Tongue (tissue), 2 donors: ENCODE data around the gene COG5. TPM values are rescaled to one million over a fixed set of nuclear protein-coding genes. Genes with fewer than 3 reads are reported as not detected.
A peak's percentile ranks its signal among the peaks of the same experiment; 100 is the strongest.
"Not testable (repeated sequence)": the region's sequence is repeated elsewhere in the genome, so short reads cannot be mapped to it uniquely, and the experiment has no call there.

Experiments
- DNase-seq: peaks from one replicate; pipeline ENCODE4 v3.0.0-alpha.2; 2015
- total RNA-seq: library from RNA; depleted of rRNA; stranded (reverse); fragments of >200 nt; gene quantifications from one replicate; pipeline ENCODE4 v1.2.3, GENCODE V29; 2014

COG5 gene
- total RNA-seq, 1 donor from 2014 or later, result 99.0 TPM

GRCh38 chr7:107269790-107270189 is 293.9 kb downstream of the COG5 start:
- no peak for DNase-seq

DNA sequence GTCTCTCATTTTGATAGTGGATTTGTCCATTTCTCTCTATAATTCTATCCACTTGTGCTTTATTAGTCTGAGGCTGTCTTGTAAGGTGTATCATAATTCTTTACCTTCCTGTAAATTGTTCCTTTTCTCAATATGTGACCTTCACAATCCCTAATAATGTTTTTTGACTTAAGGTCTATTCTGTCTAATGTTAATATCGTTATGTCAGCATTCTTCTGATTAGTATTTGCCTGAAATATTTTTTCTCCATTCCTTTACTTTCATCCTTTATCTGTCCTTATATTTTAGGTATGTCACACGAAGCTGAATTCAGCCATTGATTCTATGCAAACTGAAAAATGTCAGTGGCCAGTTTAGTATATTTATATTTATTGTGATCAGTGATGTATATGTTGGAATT is 295.1 kb downstream of the COG5 start:
- DNase-seq, result no peak

- no peak for DNase-seq
These were observed 296.6 kb downstream of the COG5 start for GRCh38 chr7:107267138-107267537.

- no peak for DNase-seq
These were observed 299.0 kb downstream of the COG5 start for GRCh38 chr7:107264723-107265122.

DNA sequence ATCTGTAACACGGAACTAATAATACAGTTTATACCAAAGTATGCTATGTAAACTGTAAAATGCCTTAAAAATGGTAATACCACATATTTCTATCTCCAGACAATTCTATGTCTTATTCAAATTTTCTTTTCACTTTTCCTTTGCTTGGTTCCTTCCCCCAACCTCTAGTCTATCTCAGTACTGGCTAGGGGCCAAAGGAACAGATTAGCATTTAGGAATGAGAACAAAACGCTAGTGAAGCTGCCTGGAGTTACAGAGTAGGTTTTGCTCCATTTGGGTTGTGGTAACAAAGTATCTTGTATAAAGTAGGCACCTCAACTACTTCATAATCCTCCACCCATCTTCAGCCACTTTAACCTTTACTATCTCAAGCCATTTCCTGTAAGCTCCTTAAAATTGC is 300.9 kb downstream of the COG5 start:
- peak; percentile 12 for DNase-seq

DNA sequence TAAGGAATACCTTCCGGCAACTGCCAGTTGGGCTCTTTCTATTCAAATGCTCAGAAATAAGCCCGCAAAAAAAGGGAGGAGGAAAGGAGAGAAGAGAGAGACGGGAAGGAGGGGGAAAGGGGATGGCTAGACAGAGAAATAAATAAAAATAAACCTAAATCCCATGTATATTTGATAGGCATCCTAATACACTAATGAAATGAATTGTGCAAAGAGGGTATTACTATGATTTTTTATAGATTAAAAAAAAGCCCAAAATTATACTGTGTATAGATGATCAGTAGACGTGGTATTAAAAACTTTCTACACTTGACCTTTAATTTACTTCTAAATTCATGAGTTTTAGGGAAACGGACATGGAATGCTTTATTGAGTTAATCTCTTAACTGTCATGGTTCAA is 305.0 kb downstream of the COG5 start:
- no peak for DNase-seq

- no peak for DNase-seq
These were observed 308.1 kb downstream of the COG5 start for GRCh38 chr7:107255602-107256001.

GRCh38 chr7:107254398-107254985 is 309.2 kb downstream of the COG5 start:
- DNase-seq, result no peak

DNA sequence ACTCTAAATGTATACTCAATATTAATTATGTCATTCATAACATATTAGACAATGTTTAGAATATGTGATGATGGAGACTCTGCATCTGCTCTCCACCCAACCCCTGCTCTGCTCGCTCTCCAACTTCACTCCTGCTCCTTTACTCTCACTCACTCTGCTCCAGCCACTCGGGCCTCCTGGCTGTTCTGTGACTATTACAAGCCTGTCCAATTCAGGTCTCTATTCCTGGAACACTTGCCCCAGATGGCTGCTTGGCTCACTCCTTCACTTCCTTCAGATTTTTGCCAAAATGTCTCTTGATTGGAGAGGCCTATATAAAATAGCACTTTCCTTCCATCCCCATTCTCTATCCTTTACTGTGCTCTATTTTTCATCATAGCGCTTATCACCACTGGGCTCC is 310.1 kb downstream of the COG5 start:
- no peak for DNase-seq

DNA sequence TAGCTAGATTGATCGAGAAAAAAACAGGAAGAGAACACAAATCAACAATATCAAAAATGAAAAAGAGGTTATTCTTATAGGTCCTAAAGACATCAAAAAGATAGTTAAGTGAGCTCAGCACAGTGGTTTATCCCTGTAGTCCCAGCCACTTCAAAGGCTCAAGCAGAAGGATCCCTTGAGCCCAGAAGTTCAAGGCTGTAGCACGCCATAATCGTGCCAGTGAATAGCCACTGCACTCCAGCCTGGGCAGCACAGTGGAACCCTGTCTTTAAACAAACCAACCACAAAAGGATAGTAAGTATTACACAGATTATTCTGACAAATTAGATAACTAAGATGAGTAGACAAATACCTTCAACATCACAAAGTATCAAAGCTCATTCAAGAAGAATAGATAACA is 311.8 kb downstream of the COG5 start:
- no peak for DNase-seq

DNA sequence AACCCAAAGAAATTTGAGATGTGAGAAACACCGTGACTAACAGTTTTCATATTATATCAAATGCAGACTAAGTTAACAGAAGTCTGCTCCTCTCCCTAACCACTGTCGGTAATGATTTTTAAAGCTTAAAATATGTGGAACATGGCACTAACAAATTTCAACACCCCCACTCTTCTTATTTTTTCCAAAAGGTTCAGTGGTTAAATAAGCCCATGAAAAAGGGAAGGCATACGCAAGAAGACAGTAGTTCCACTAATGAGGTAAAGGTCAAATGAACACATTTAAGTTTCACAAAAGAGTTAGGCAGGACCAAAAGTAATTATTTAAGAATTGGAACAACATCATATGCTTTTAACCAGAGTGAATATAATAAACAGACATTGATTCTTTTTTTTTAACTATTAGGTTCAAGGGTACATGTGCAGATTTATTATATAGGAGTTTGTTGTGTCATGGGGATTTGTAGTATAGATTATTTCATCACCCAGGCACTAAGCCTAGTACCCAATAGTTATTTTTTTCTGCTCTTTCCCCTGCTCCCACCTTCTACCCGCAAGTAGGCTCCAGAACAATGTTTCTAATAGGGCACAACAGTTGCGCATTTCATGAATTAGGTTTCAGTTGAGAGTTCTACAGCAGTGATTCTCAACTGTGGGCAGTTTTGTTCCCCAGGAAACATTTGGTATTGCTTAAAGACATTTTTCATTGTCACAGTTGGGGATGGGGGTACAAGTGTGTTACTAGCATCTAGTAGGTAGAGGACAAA is 315.0 kb downstream of the COG5 start:
- DNase-seq, result no peak

GRCh38 chr7:107246836-107247235 is 316.9 kb downstream of the COG5 start:
- DNase-seq, result not testable (repeated sequence)

DNA sequence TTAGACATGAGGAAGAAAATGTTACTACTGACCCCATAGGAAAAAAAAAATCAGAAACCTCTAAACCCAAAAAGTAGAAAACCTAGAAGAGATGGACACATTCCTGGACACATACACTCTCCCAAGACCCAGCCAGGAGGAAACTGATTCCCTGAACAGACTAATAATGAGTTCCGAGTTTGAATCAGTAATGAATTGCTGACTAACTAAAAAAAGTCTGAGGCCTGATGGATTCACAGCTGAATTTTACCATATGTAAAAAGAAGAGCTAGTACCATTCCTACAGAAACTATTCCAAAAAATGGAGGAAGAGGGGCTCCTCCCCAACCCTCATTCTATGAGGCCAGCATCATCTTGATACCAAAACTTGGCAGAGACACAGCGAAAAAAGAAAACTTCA is 319.1 kb downstream of the COG5 start:
- DNase-seq, result no peak

DNA sequence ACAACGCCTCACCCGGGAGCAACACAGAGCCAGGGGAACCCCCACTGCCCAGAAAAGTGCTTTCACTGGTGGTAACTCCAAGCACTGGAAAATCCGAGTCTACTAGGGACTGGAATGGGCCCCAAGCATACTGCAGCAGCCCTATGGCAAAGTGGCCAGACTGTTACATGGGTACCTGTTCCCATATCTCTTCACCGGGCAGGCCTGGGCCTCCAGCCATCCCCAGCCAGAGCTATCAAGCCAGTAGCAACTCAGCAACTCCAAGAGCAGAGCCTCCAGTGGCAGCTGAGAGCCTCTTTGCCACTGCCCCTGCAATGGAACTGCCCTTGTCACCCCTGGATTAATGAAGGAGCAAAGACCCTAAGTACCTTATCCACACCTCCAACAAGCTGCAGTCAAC is 321.5 kb downstream of the COG5 start:
- no peak for DNase-seq

GRCh38 chr7:107237451-107237850 is 326.3 kb downstream of the COG5 start:
- no peak for DNase-seq

DNA sequence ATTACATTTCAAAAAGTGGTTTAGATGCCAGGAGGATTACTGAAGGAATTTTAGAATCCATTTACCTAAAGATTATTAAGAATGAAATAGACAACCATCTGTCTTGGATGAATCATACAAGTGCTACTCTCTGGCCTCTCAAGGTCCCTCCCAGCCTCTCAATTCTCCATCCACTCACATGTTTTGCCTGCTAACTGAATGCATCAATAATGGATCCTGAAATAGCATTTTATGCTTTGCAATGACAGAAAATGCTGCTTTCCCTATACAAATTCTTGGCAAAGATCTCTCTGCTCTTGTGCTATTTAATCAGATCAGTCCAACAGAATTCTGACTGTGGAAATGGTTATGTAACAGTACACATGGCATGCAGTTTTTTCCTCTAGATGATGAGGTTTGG is 326.9 kb downstream of the COG5 start:
- no peak for DNase-seq

DNA sequence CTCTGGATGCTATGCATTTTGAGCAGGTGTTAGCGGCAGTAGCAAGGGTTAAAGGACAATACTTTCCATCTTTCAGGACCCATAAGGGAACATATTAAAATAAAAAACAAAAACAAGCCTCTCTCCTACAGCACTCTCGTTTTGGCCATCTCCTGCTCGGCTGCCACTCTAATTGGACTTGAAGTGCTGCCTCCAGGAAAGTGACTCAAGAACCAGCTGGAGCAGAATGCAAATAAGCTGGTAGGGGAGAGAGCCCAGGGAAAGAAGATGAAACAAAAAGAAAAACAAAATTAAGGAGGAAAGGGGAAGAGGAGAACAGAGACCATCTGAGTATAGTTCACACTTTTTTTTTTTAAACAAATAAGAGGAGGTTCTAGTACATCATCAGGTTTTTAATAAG is 329.3 kb downstream of the COG5 start:
- no peak for DNase-seq

DNA sequence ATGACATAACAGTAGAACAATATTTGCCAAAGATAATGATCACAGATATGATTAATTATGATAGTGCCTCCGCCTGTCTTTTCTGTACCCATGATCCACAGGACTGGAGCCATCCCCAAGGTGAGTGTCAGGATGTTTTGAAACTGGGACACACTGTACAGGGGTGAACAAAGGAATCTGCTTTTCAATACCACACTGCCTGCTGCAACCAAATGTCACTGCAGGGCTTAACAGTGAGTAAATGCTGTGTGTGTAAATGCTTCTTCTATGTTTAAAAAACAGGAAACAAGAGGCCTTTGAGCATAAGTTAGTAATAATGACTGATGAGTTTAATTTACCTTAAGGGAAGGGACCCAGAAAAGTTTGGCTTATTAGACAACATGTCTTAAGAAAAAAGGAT is 329.7 kb downstream of the COG5 start:
- no peak for DNase-seq

- DNase-seq, result no peak
These were observed 330.5 kb downstream of the COG5 start for GRCh38 chr7:107233174-107233573.

- DNase-seq, result no peak
These were observed 331.1 kb downstream of the COG5 start for GRCh38 chr7:107232568-107233090.

GRCh38 chr7:107230334-107230733 is 333.4 kb downstream of the COG5 start:
- DNase-seq, result no peak

GRCh38 chr7:107228291-107228690 is 335.4 kb downstream of the COG5 start:
- DNase-seq, result no peak

DNA sequence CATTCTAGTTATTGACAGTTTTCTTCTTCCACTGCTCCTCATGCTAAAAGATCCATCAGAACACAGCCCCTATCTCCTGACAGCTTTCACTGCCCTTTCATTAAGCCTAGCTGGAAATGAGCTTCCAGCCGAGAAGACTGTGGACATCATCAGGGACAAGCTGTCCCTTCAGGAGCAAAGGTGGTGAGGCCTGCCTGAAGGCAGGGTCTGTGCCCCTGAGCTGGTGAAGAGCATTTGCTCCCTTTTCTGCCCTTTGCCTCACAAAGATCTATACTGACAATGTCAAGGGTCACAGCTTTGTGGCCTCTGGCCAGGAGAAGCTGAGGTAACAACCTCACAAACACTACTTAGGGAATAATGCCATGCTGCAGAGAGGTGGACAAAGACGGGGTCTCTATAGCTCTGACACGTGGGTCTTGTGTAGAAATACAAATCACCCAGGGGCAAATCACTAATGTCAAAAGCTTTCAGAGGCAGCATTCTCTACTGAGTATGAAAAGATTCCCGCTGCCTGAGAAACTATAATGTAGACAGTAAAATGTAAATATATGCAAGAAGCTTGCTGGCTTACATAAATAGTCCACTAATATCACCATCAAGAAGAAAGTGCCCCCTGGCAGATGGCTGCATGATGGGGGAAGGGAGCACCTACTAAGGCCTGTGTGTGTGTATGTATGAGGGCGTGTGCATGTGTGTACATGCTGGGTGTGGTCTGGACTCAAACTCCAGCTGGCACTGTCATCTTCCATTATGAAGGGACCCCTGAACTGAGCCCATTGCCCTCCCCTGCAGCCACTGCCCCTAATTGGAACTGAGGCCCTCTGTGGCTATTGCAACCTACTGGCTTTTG is 339.1 kb downstream of the COG5 start:
- no peak for DNase-seq
